Amygdala (tissue), 56 donors: ENCODE measurements around the gene MRPL36.

Experiments
- DNase-seq, 56 donors: peaks; one replicate each; lab custom pipeline; 2025; lab: John Stamatoyannopoulos, UW

Gene MRPL36

GRCh38 chr5:1756481-1756880, 43.2 kb downstream of the MRPL36 start:
- no peak for DNase-seq

- DNase-seq = no peak
Measured at GRCh38 chr5:1755321-1755949, 44.2 kb downstream of the MRPL36 start.

- no peak for DNase-seq
Measured at GRCh38 chr5:1754531-1755220, 45.0 kb downstream of the MRPL36 start.

GRCh38 chr5:1753490-1753889, 46.1 kb downstream of the MRPL36 start:
- no peak for DNase-seq

- no peak for DNase-seq
Measured at GRCh38 chr5:1752881-1753280, 46.8 kb downstream of the MRPL36 start.

- DNase-seq = no peak
Measured at GRCh38 chr5:1751864-1752822, 47.5 kb downstream of the MRPL36 start.

GRCh38 chr5:1751026-1751863, 48.4 kb downstream of the MRPL36 start:
- no peak for DNase-seq

GRCh38 chr5:1750469-1750868, 49.2 kb downstream of the MRPL36 start:
- DNase-seq = no peak

- no peak for DNase-seq
Measured at GRCh38 chr5:1749346-1750124, 50.1 kb downstream of the MRPL36 start.

- DNase-seq = no peak
Measured at GRCh38 chr5:1748845-1749244, 50.8 kb downstream of the MRPL36 start.
